Ascending aorta (tissue), 2 donors: Measurements from ENCODE around the gene SSC4D. TPM values are rescaled to one million over a fixed set of nuclear protein-coding genes. Genes with fewer than 3 reads are reported as not detected.

ENCODE experiments used
- DNase-seq, 2 donors: peaks; one replicate each; pipeline ENCODE4 v3.0.0-alpha.2; 2019; ENCODE audit warnings: low spot score in 2 of 2
- H3K27ac ChIP-seq, 2 donors: fragments of 200-600 bp; sonication (generic); one replicate each; pipeline ENCODE4 v1.5.1; 2016 to 2017; ENCODE audit warnings: mild to moderate bottlenecking in 1 of 2
- H3K27me3 ChIP-seq: fragments of 200-600 bp; sonication (generic); one replicate; pipeline ENCODE4 v1.5.1; 2017
- H3K36me3 ChIP-seq, 2 donors: fragments of 200-600 bp; sonication (generic); one replicate each; pipeline ENCODE4 v1.5.1; 2016
- H3K4me1 ChIP-seq, 2 donors: fragments of 200-600 bp; sonication (generic); one replicate each; pipeline ENCODE4 v1.5.1; 2016 to 2017; ENCODE audit warnings: mild to moderate bottlenecking in 1 of 2
- H3K4me3 ChIP-seq, 2 donors: fragments of 200-600 bp; sonication (generic); one replicate each; pipeline ENCODE4 v1.5.1; 2016 to 2017; ENCODE audit warnings: mild to moderate bottlenecking in 1 of 2
- H3K9me3 ChIP-seq, 2 donors: fragments of 200-600 bp; sonication (generic); one replicate each; pipeline ENCODE4 v1.5.1; 2016
- CTCF ChIP-seq, 3 experiments: fragments of 200-600 bp in 2 of 3; fragments of 450-650 bp in 1 of 3; sonication (generic) in 2 of 3; IDR thresholded peaks; one replicate each; pipeline ENCODE4 v1.5.1; 2016 to 2019; ENCODE audit warnings: antibody characterized with exemption in 3 of 3, mild to moderate bottlenecking in 1 of 3, moderate library complexity in 1 of 3
- intact Hi-C: fragments of 100-400 bp; cut with DNase I; formaldehyde crosslinking; loops from one replicate; pipeline ENCODE4 v1.15.1; 2023
- total RNA-seq: library from RNA; depleted of rRNA; stranded (reverse); fragments of >200 nt; gene quantifications from one replicate; pipeline ENCODE4 v1.1.0, GENCODE V29; 2016

Gene SSC4D
- total RNA-seq, 1 donor from 2014 or later = not detected

GRCh38 chr7:76354981-76355730 is 54.3 kb downstream of the SSC4D start:
- TF ChIP-seq CTCF (IDR thresholded peaks at IDR 0.05) = no peak
- Histone ChIP-seq H3K36me3 (peaks cover 0 to 6% of the 10 kb centered on the region in 2 donors), H3K4me3 (no peak overlapping the region), H3K27me3 (no peaks in the 10 kb centered on the region), H3K9me3 (no peaks in the 10 kb centered on the region), H3K4me1 (peaks cover 4 to 39% of the 10 kb centered on the region in 2 donors), H3K27ac (no peak overlapping the region)
- no peak for DNase-seq
- intact Hi-C loops = no loop called here

GRCh38 chr7:76354516-76354915 is 55.0 kb downstream of the SSC4D start:
- H3K27ac ChIP-seq = no peak overlapping the region
- H3K4me3 ChIP-seq = no peak overlapping the region
- DNase-seq = no peak
- peaks cover 4 to 37% of the 10 kb centered on the region in 2 donors for H3K4me1 ChIP-seq
- no peak for TF ChIP-seq CTCF (IDR thresholded peaks at IDR 0.05)
- H3K9me3 ChIP-seq = no peaks in the 10 kb centered on the region
- peaks cover 0 to 12% of the 10 kb centered on the region in 2 donors for H3K36me3 ChIP-seq
- intact Hi-C loops = no loop called here
- H3K27me3 ChIP-seq = no peaks in the 10 kb centered on the region

- no peak for TF ChIP-seq CTCF (IDR thresholded peaks at IDR 0.05)
- no peak overlapping the region for H3K4me3 ChIP-seq
- no peaks in the 10 kb centered on the region for H3K9me3 ChIP-seq
- DNase-seq = no peak
- intact Hi-C loops = no loop called here
- peaks cover 2 to 13% of the 10 kb centered on the region in 2 donors for H3K36me3 ChIP-seq
- H3K4me1 ChIP-seq = peaks cover 4 to 37% of the 10 kb centered on the region in 2 donors
- no peaks in the 10 kb centered on the region for H3K27me3 ChIP-seq
- H3K27ac ChIP-seq = no peak overlapping the region
These were observed 55.8 kb downstream of the SSC4D start for GRCh38 chr7:76353744-76354143.

GRCh38 chr7:76352193-76352592 is 57.3 kb downstream of the SSC4D start:
- no peak overlapping the region for H3K27ac ChIP-seq
- no peak for TF ChIP-seq CTCF (IDR thresholded peaks at IDR 0.05)
- DNase-seq = no peak

GRCh38 chr7:76351372-76351771 is 58.1 kb downstream of the SSC4D start:
- no peaks in the 10 kb centered on the region for H3K27me3 ChIP-seq
- no peak for DNase-seq
- peaks cover 13 to 25% of the 10 kb centered on the region in 2 donors for H3K36me3 ChIP-seq
- H3K27ac ChIP-seq = no peak overlapping the region
- TF ChIP-seq CTCF (IDR thresholded peaks at IDR 0.05) = no peak
- H3K4me1 ChIP-seq = peaks cover 0 to 27% of the 10 kb centered on the region in 2 donors
- no peaks in the 10 kb centered on the region for H3K9me3 ChIP-seq
- intact Hi-C loops = no loop called here
- H3K4me3 ChIP-seq = no peak overlapping the region

More at GRCh38 chr7:76352193-76352592, 57.3 kb downstream of the SSC4D start:
- no peak overlapping the region for H3K4me3 ChIP-seq
- peaks cover 4 to 35% of the 10 kb centered on the region in 2 donors for H3K4me1 ChIP-seq
- H3K27me3 ChIP-seq = no peaks in the 10 kb centered on the region
- H3K9me3 ChIP-seq = no peaks in the 10 kb centered on the region
- peaks cover 5 to 17% of the 10 kb centered on the region in 2 donors for H3K36me3 ChIP-seq
- intact Hi-C loops = no loop called here
